Neural cell (in vitro differentiated cells): ENCODE measurements around the gene GALNT10. TPM values are rescaled to one million over a fixed set of nuclear protein-coding genes. Genes with fewer than 3 reads are reported as not detected.

ENCODE experiments used
- H2AFZ ChIP-seq: fragments of 200-600, 300-800 bp; sonication (generic), shearing (Covaris generic); 2 replicates; pipeline ENCODE4 v1.6.0; 2014; ENCODE audit warnings: low read depth, mild to moderate bottlenecking, antibody characterized with exemption, low read length, moderate library complexity
- H3F3A ChIP-seq: fragments of 200-600 bp; shearing (Covaris generic); 2 replicates; pipeline ENCODE4 v1.6.1; 2016; ENCODE audit warnings: mild to moderate bottlenecking, moderate library complexity, mixed read lengths, antibody characterized with exemption, low read length; ENCODE audit not compliant: insufficient read depth, poor library complexity, severe bottlenecking
- H3K27ac ChIP-seq: fragments of 200-600, 300-800 bp; sonication (generic), shearing (Covaris generic); 2 replicates; pipeline ENCODE4 v1.5.1; 2014; ENCODE audit warnings: mild to moderate bottlenecking, low read length, moderate library complexity
- H3K27me3 ChIP-seq: fragments of 300-800, 200-600 bp; sonication (generic), shearing (Covaris generic); 2 replicates; pipeline ENCODE4 v1.6.0; 2014; ENCODE audit warnings: mild to moderate bottlenecking, low read depth, low read length, moderate library complexity; ENCODE audit not compliant: insufficient read depth
- H3K36me3 ChIP-seq: fragments of 300-800, 200-600 bp; sonication (generic), shearing (Covaris generic); 2 replicates; pipeline ENCODE4 v1.5.1; 2014; ENCODE audit warnings: mild to moderate bottlenecking, antibody characterized with exemption, low read length, moderate library complexity; ENCODE audit not compliant: insufficient read depth
- H3K4me2 ChIP-seq: fragments of 300-800, 200-600 bp; sonication (generic), shearing (Covaris generic); 2 replicates; pipeline ENCODE4 v1.6.0; 2014; ENCODE audit warnings: mild to moderate bottlenecking, low read length
- H3K4me3 ChIP-seq: fragments of 300-800, 200-600 bp; sonication (generic), shearing (Covaris generic); 2 replicates; pipeline ENCODE4 v1.5.1; 2014; ENCODE audit warnings: mild to moderate bottlenecking, low read length, moderate library complexity
- H3K79me2 ChIP-seq: fragments of 200-600 bp; shearing (Covaris generic); replicated peaks from 2 replicates; pipeline ENCODE4 v1.6.0; 2014; ENCODE audit warnings: mild to moderate bottlenecking, low read length, moderate library complexity; ENCODE audit not compliant: insufficient read depth
- H3K9ac ChIP-seq: fragments of 300-800, 200-600 bp; sonication (generic), shearing (Covaris generic); 2 replicates; pipeline ENCODE4 v1.6.1; 2016; ENCODE audit warnings: mild to moderate bottlenecking, low read length, mixed read lengths
- H3K9me2 ChIP-seq: fragments of 200-600 bp; shearing (Covaris generic); 2 replicates; pipeline ENCODE4 v1.6.1; 2016; ENCODE audit warnings: mild to moderate bottlenecking, low read length, mixed read lengths; ENCODE audit not compliant: insufficient read depth
- H3K9me3 ChIP-seq: fragments of 200-600, 300-800 bp; sonication (generic), shearing (Covaris generic); 2 replicates; pipeline ENCODE4 v1.6.1; 2016; ENCODE audit warnings: mild to moderate bottlenecking, mixed run types, low read length, moderate library complexity, mixed read lengths
- H4K20me1 ChIP-seq: fragments of 200-600 bp; shearing (Covaris generic); 2 replicates; pipeline ENCODE4 v1.6.1; 2016; ENCODE audit warnings: mild to moderate bottlenecking, mixed run types; ENCODE audit not compliant: insufficient read depth
- CTCF ChIP-seq: fragments of 450-650 bp; IDR thresholded peaks from 2 replicates; pipeline ENCODE4 v1.5.1; 2014; ENCODE audit warnings: antibody characterized with exemption, mild to moderate bottlenecking, moderate library complexity; ENCODE audit not compliant: poor library complexity, severe bottlenecking
- EP300 ChIP-seq: fragments of 450-650 bp; conservative IDR thresholded peaks from 2 replicates; pipeline ENCODE4 v1.6.1; 2014; ENCODE audit warnings: antibody characterized with exemption, mild to moderate bottlenecking, moderate library complexity; ENCODE audit not compliant: poor library complexity, severe bottlenecking
- EZH2 ChIP-seq: fragments of 200-600, 300-800 bp; shearing (Covaris generic), sonication (generic); IDR thresholded peaks from 2 replicates; pipeline ENCODE4 v1.6.1; 2014; ENCODE audit warnings: antibody characterized with exemption, low read length, borderline replicate concordance, mild to moderate bottlenecking; ENCODE audit not compliant: insufficient read depth, poor library complexity, severe bottlenecking
- MXI1 ChIP-seq: fragments of 450-650 bp; conservative IDR thresholded peaks from 2 replicates; pipeline ENCODE4 v1.6.1; 2014; ENCODE audit warnings: antibody characterized with exemption, mild to moderate bottlenecking; ENCODE audit not compliant: poor library complexity, severe bottlenecking
- POLR2AphosphoS5 ChIP-seq: IDR thresholded peaks from 2 replicates; pipeline ENCODE4 v1.6.1; 2012
- RAD21 ChIP-seq: fragments of 450-650 bp; conservative IDR thresholded peaks from 2 replicates; pipeline ENCODE4 v1.6.1; 2014; ENCODE audit warnings: antibody characterized with exemption, mild to moderate bottlenecking, moderate library complexity
- REST ChIP-seq: IDR thresholded peaks from 2 replicates; pipeline ENCODE4 v1.6.1; 2012; ENCODE audit warnings: borderline replicate concordance
- SMC3 ChIP-seq: fragments of 450-650 bp; conservative IDR thresholded peaks from 2 replicates; pipeline ENCODE4 v1.6.1; 2014; ENCODE audit warnings: antibody characterized with exemption, mild to moderate bottlenecking, moderate library complexity; ENCODE audit not compliant: poor library complexity
- TAF1 ChIP-seq: IDR thresholded peaks from 2 replicates; pipeline ENCODE4 v1.6.1; 2012; ENCODE audit warnings: low read depth
- polyA plus RNA-seq: library from polyadenylated mRNA; depleted of rRNA; stranded (reverse); fragments of >200 nt; gene quantifications from 2 replicates; pipeline ENCODE4 v1.2.3, GENCODE V29; 2014

Gene GALNT10
- polyA plus RNA-seq, 1 donor from 2014 or later: 3.1 TPM

- no peaks in the 10 kb centered on the region for H3K36me3 ChIP-seq
- no peaks in the 10 kb centered on the region for H3K27me3 ChIP-seq
- no peaks in the 10 kb centered on the region for H4K20me1 ChIP-seq
- H3F3A ChIP-seq: no peaks in the 10 kb centered on the region
- no peak overlapping the region for H2AFZ ChIP-seq
- no peak overlapping the region for H3K4me3 ChIP-seq
- no peak for TF ChIP-seq REST
- TF ChIP-seq RAD21: no peak
- no peak for TF ChIP-seq POLR2AphosphoS5
- TF ChIP-seq CTCF: no peak
- TF ChIP-seq MXI1: no peak
- no peak for TF ChIP-seq TAF1
- no peak for TF ChIP-seq EP300
- no peak for TF ChIP-seq SMC3
- H3K9me3 ChIP-seq: no peaks in the 10 kb centered on the region
- H3K4me2 ChIP-seq: no peak overlapping the region
- no peaks in the 10 kb centered on the region for H3K9me2 ChIP-seq
- no peak overlapping the region for H3K9ac ChIP-seq
- no peak overlapping the region for H3K27ac ChIP-seq
- no peaks in the 10 kb centered on the region for H3K79me2 ChIP-seq
Observed at GRCh38 chr5:154217462-154217861, 26.9 kb downstream of the GALNT10 start.

GRCh38 chr5:154218786-154219185 lies 28.3 kb downstream of the GALNT10 start:
- Histone ChIP-seq H3K4me3 (no peak overlapping the region), H3K9me3 (no peaks in the 10 kb centered on the region), H3K36me3 (no peaks in the 10 kb centered on the region), H3K4me2 (no peak overlapping the region), H3K79me2 (no peaks in the 10 kb centered on the region), H3K9me2 (no peaks in the 10 kb centered on the region), H3K27ac (no peak overlapping the region), H3K9ac (no peak overlapping the region), H2AFZ (no peak overlapping the region), H3F3A (no peaks in the 10 kb centered on the region), H3K27me3 (no peaks in the 10 kb centered on the region), H4K20me1 (no peaks in the 10 kb centered on the region)
- TF ChIP-seq REST (no peak), RAD21 (no peak), POLR2AphosphoS5 (no peak), EZH2 (no peak), SMC3 (no peak), CTCF (no peak), TAF1 (no peak), EP300 (no peak), MXI1 (no peak)
